Endothelial cell (in vitro differentiated cells): ENCODE data around the gene PLEKHN1. TPM values are rescaled to one million over a fixed set of nuclear protein-coding genes. Genes with fewer than 3 reads are reported as not detected.
"Not testable (repeated sequence)": the region's sequence is repeated elsewhere in the genome, so short reads cannot be mapped to it uniquely, and the experiment has no call there.

Experiments
- DNase-seq: peaks from one replicate; pipeline ENCODE4 v3.0.0; 2021; ENCODE audit warnings: low spot score
- H3K27ac Mint-ChIP-seq: one replicate; pipeline ENCODE4 v1.8.0; 2021; ENCODE audit warnings: mixed read lengths, inconsistent platforms; ENCODE audit not compliant: unreplicated experiment
- H3K27me3 Mint-ChIP-seq: one replicate; pipeline ENCODE4 v1.8.0; 2021; ENCODE audit warnings: mild to moderate bottlenecking, moderate library complexity, mixed read lengths, inconsistent platforms; ENCODE audit not compliant: unreplicated experiment
- H3K36me3 Mint-ChIP-seq: one replicate; pipeline ENCODE4 v1.8.0; 2021; ENCODE audit warnings: mild to moderate bottlenecking, low read depth, mixed read lengths, inconsistent platforms; ENCODE audit not compliant: unreplicated experiment
- H3K4me1 Mint-ChIP-seq: one replicate; pipeline ENCODE4 v1.8.0; 2021; ENCODE audit warnings: mild to moderate bottlenecking, mixed read lengths, inconsistent platforms; ENCODE audit not compliant: unreplicated experiment
- H3K4me3 Mint-ChIP-seq: one replicate; pipeline ENCODE4 v1.8.0; 2021; ENCODE audit warnings: mild to moderate bottlenecking, mixed read lengths, inconsistent platforms; ENCODE audit not compliant: unreplicated experiment
- H3K9me3 Mint-ChIP-seq: one replicate; pipeline ENCODE4 v1.8.0; 2021; ENCODE audit warnings: mixed read lengths, inconsistent platforms; ENCODE audit not compliant: unreplicated experiment
- CTCF ChIP-seq: fragments of 200-600 bp; sonication (generic); IDR thresholded peaks from one replicate; pipeline ENCODE4 v1.5.0; 2021; ENCODE audit warnings: antibody characterized with exemption; ENCODE audit not compliant: unreplicated experiment
- total RNA-seq: library from RNA; stranded (reverse); fragmentation: NEBNext Ultra II Directional; extraction: Animal tissue kit (Norgen Biotek cat#: 25700); gene quantifications from one replicate; pipeline ENCODE4 v1.2.1, GENCODE V29; 2021; ENCODE audit not compliant: unreplicated experiment

Gene PLEKHN1
- total RNA-seq, 1 donor from 2014 or later, result not detected

GRCh38 chr1:975896-976683 is 9.8 kb downstream of the PLEKHN1 start:
- H3K27me3 Mint-ChIP-seq, result peaks cover 18% of the 10 kb centered on the region
- H3K9me3 Mint-ChIP-seq, result no peaks in the 10 kb centered on the region
- H3K27ac Mint-ChIP-seq, result no peak overlapping the region
- H3K36me3 Mint-ChIP-seq, result peaks cover 3% of the 10 kb centered on the region
- H3K4me1 Mint-ChIP-seq, result peaks cover 3% of the 10 kb centered on the region
- TF ChIP-seq CTCF, result no peak
- no peak overlapping the region for H3K4me3 Mint-ChIP-seq
- peak; percentile 44 for DNase-seq

- not testable (repeated sequence) for H3K4me3 Mint-ChIP-seq, H3K36me3 Mint-ChIP-seq, H3K9me3 Mint-ChIP-seq, H3K4me1 Mint-ChIP-seq, DNase-seq, H3K27ac Mint-ChIP-seq
- peaks cover 18% of the 10 kb centered on the region for H3K27me3 Mint-ChIP-seq
Measured at GRCh38 chr1:976791-977190, 10.5 kb downstream of the PLEKHN1 start.

- peaks cover 5% of the 10 kb centered on the region for H3K36me3 Mint-ChIP-seq
- no peak overlapping the region for H3K27ac Mint-ChIP-seq
- no peak for TF ChIP-seq CTCF
- peaks cover 3% of the 10 kb centered on the region for H3K4me1 Mint-ChIP-seq
- DNase-seq, result no peak
- H3K4me3 Mint-ChIP-seq, result peak overlapping the region; percentile 51
- H3K9me3 Mint-ChIP-seq, result no peaks in the 10 kb centered on the region
- H3K27me3 Mint-ChIP-seq, result peaks cover 23% of the 10 kb centered on the region
Measured at GRCh38 chr1:978069-978834, 12.0 kb downstream of the PLEKHN1 start.

- H3K36me3 Mint-ChIP-seq, result peaks cover 7% of the 10 kb centered on the region
- no peaks in the 10 kb centered on the region for H3K9me3 Mint-ChIP-seq
- H3K27me3 Mint-ChIP-seq, result peaks cover 21% of the 10 kb centered on the region
- no peak for TF ChIP-seq CTCF
- DNase-seq, result no peak
- H3K4me3 Mint-ChIP-seq, result no peak overlapping the region
- peaks cover 3% of the 10 kb centered on the region for H3K4me1 Mint-ChIP-seq
- no peak overlapping the region for H3K27ac Mint-ChIP-seq
Measured at GRCh38 chr1:978835-979743, 12.8 kb downstream of the PLEKHN1 start.

- no peaks in the 10 kb centered on the region for H3K9me3 Mint-ChIP-seq
- peaks cover 7% of the 10 kb centered on the region for H3K36me3 Mint-ChIP-seq
- no peak for TF ChIP-seq CTCF
- H3K27me3 Mint-ChIP-seq, result peaks cover 20% of the 10 kb centered on the region
- DNase-seq, result no peak
- H3K4me3 Mint-ChIP-seq, result no peak overlapping the region
- no peak overlapping the region for H3K27ac Mint-ChIP-seq
- H3K4me1 Mint-ChIP-seq, result peaks cover 3% of the 10 kb centered on the region
Measured at GRCh38 chr1:979744-980072, 13.4 kb downstream of the PLEKHN1 start.
